Ovary (tissue), 9 donors: ENCODE measurements around the gene TOM1L2. TPM values are rescaled to one million over a fixed set of nuclear protein-coding genes. Genes with fewer than 3 reads are reported as not detected.

Experiments
- DNase-seq, 5 donors: peaks; one replicate each; pipeline ENCODE4 v3.0.0-alpha.2; 2019 to 2020
- H3K27ac ChIP-seq, 2 donors: fragments of 200-600 bp; one replicate each; pipeline versions ENCODE4 v1.5.1 to v1.8.0; 2019 to 2022
- H3K27me3 ChIP-seq: fragments of 200-600 bp; one replicate; pipeline ENCODE4 v1.8.0; 2022
- H3K36me3 ChIP-seq: fragments of 200-600 bp; sonication (generic); one replicate; pipeline ENCODE4 v1.5.1; 2019
- H3K4me1 ChIP-seq: one replicate; pipeline ENCODE4 v1.8.1; 2013; ENCODE audit warnings: mild to moderate bottlenecking, moderate library complexity; ENCODE audit not compliant: insufficient read depth
- H3K4me3 ChIP-seq: fragments of 200-600 bp; sonication (generic); one replicate; pipeline ENCODE4 v1.5.1; 2017
- H3K9me3 ChIP-seq, 2 donors: fragments of 200-600 bp in 1 of 2; sonication (generic) in 1 of 2; one replicate each; pipeline versions ENCODE4 v1.5.1 to v1.8.1; 2013 to 2019; ENCODE audit warnings: mild to moderate bottlenecking in 1 of 2, moderate library complexity in 1 of 2
- CTCF ChIP-seq, 3 donors: fragments of 450-650 bp in 2 of 3; fragments of 200-600 bp in 1 of 3; IDR thresholded peaks; one replicate each; pipeline versions ENCODE4 v1.5.1 to v1.8.0; 2016 to 2022; ENCODE audit warnings: antibody characterized with exemption in 3 of 3, mild to moderate bottlenecking in 1 of 3
- EP300 ChIP-seq: sonication (generic); formaldehyde crosslinking; IDR thresholded peaks from one replicate; pipeline ENCODE4 v1.6.1; 2017; ENCODE audit warnings: antibody characterized with exemption
- POLR2A ChIP-seq: fragments of 450-650 bp; IDR thresholded peaks from one replicate; pipeline ENCODE4 v1.6.1; 2017; ENCODE audit warnings: antibody characterized with exemption, mild to moderate bottlenecking, moderate library complexity
- WGBS, 3 donors: extraction: QIAGEN DNeasy Blood & Tissue Kit in 1 of 3; methylation state at CpG; one replicate each; pipeline versions ENCODE4 v1.1.5 to v1.1.7; 2013 to 2017; 5-methylcytosine and 5-hydroxymethylcytosine counted together
- intact Hi-C, 4 donors: fragments of 100-400 bp; cut with DNase I; formaldehyde crosslinking; loops; one replicate each; pipeline versions ENCODE4 v1.11.0 to v1.15.1; 2022 to 2023
- polyA plus RNA-seq, 2 donors: library from polyadenylated mRNA; stranded (reverse); fragments of 200-250 nt in 1 of 2; fragments of 350-450 nt in 1 of 2; fragmentation: Illumina TruSeq in 1 of 2; extraction: RNeasy Lipid Tissue Mini Kit (QIAGEN cat#74804) in 1 of 2; gene quantifications; one replicate each; pipeline ENCODE4 v1.2.3, GENCODE V29; 2013 to 2014
- total RNA-seq, 7 donors: library from RNA; depleted of rRNA in 2 of 7; stranded (reverse); fragments of >200 nt in 2 of 7; fragmentation: NEBNext Ultra II Directional in 3 of 7; extraction: Animal tissue kit (Norgen Biotek cat#: 25700) in 3 of 7; gene quantifications; one replicate each; pipeline versions ENCODE4 v1.1.0 to v1.2.4, GENCODE V29; 2016 to 2023
- donor health status: DM: no; HTN: no; CAD: no; lungs with moderate emphysema.
- donor health status: DM: no; HTN: no; CAD: no.
- donor health status: Bipolar disorder and iron deficiency.
- donor health status: DM: yes; HTN: yes; CAD: no.
- donor health status: DM: no; HTN: no; CAD: no.
- donor health status: DM: yes; HTN: yes; CAD: no.

TOM1L2 gene
- total and polyA plus RNA-seq, 9 donors: 25.6 to 62.5 (median 45.9) TPM

DNA sequence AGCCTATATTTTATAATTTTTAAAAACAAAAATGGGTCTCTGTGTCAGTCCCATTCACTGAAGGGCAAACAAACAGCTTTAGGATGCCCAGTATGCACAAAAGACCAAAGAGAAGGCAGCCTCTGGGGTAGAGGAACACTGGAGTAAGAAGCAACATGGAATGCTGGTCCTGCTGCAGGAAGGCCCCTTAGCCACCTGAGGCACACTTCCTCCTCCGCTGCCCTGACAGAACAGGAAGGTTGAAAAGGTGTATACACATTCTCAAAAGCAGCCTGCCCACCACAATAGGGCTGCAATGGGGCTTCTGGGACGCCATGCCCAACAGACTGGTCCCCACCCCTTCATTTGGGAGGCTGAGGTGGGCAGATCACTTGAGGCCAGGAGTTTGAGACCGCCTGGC, 19.5 kb downstream of the TOM1L2 start:
- DNase-seq: no peak
- no peak overlapping the region for H3K4me3 ChIP-seq
- peaks cover 3% of the 10 kb centered on the region for H3K4me1 ChIP-seq
- WGBS, 3 donors: 97 to 100% (median 97%) methylated on average over 3 of the region's 3 CpGs
- no peaks in the 10 kb centered on the region for H3K36me3 ChIP-seq
- TF ChIP-seq EP300: no peak
- TF ChIP-seq CTCF (IDR thresholded peaks at IDR 0.05): no peak
- TF ChIP-seq POLR2A: no peak
- H3K27ac ChIP-seq: no peak overlapping the region
- H3K9me3 ChIP-seq: no peaks in the 10 kb centered on the region
- H3K27me3 ChIP-seq: no peaks in the 10 kb centered on the region
- intact Hi-C loops: loop anchor here in 1 of 4 donors (10.0 kb wide), 1 partner anchor 568 kb away; no protein-coding TSS in a partner anchor

DNA sequence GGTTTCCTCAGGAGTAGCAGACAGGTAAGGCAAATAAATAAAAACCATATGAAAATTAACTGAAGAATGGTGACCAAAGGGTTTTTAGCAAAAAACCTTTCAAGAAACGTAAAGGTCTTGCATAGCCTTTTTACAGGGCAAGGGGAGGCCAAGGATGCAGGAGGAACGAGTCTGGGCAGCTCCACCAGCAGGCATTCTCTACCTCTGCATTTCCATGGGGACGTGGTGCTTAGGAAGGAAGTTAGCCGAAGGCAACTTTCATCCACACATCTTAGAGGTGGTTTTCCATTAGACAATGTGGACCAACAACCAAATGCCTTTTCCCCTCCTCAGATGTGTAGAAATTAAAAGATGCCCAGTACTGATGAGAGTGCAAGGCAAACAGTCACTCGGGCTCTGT, 20.7 kb downstream of the TOM1L2 start:
- Histone ChIP-seq H3K4me3 (no peak overlapping the region), H3K9me3 (no peaks in the 10 kb centered on the region), H3K36me3 (no peaks in the 10 kb centered on the region), H3K4me1 (peaks cover 1% of the 10 kb centered on the region), H3K27me3 (no peaks in the 10 kb centered on the region), H3K27ac (no peak overlapping the region)
- DNase-seq: no peak
- intact Hi-C loops: loop anchor here in 1 of 4 donors (10.0 kb wide), 1 partner anchor 567 kb away; no protein-coding TSS in a partner anchor
- WGBS, 3 donors: 83 to 88% (median 86%) methylated on average over 5 of the region's 5 CpGs
- no peak for TF ChIP-seq CTCF (IDR thresholded peaks at IDR 0.05)
- no peak for TF ChIP-seq EP300
- no peak for TF ChIP-seq POLR2A

DNA sequence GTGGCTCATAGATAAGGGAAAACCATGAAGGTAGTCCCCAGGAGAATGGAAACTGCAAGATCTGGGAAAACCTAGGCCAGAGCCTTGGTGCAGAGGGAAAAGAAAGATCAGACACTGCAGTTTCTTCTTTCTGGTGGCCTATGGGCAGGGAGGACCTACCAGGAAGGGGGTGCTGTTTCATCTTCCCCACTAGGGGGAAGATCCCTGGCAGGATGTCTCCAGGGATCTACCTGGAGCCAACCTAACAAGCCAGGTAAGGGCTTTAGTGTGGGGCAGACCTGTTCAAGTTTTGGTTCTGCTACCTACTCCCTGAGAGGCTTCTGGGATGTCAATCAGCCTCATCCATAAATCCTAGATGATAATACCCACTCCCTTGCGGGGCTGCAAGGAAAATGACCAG, 21.4 kb downstream of the TOM1L2 start:
- WGBS, 3 donors: 95 to 100% (median 97%) methylated on average over 1 of the region's 1 CpG
- Histone ChIP-seq H3K27me3 (no peaks in the 10 kb centered on the region), H3K4me1 (peaks cover 1% of the 10 kb centered on the region), H3K27ac (no peak overlapping the region), H3K4me3 (no peak overlapping the region), H3K36me3 (no peaks in the 10 kb centered on the region), H3K9me3 (no peaks in the 10 kb centered on the region)
- TF ChIP-seq EP300 (no peak), POLR2A (no peak), CTCF (IDR thresholded peaks at IDR 0.05) (no peak)
- intact Hi-C loops: loop anchor here in 1 of 4 donors (10.0 kb wide), 1 partner anchor 566 kb away; no protein-coding TSS in a partner anchor
- DNase-seq: no peak

- no peaks in the 10 kb centered on the region for H3K9me3 ChIP-seq
- WGBS, 3 donors: 96 to 98% (median 98%) methylated on average over 7 of the region's 7 CpGs
- peaks cover 1% of the 10 kb centered on the region for H3K4me1 ChIP-seq
- intact Hi-C loops: loop anchor here in 1 of 4 donors (10.0 kb wide), 1 partner anchor 566 kb away; no protein-coding TSS in a partner anchor
- TF ChIP-seq EP300 (no peak), CTCF (IDR thresholded peaks at IDR 0.05) (no peak), POLR2A (no peak)
- H3K4me3 ChIP-seq: no peak overlapping the region
- H3K27ac ChIP-seq: no peak overlapping the region
- H3K27me3 ChIP-seq: no peaks in the 10 kb centered on the region
- DNase-seq: no peak
- H3K36me3 ChIP-seq: no peaks in the 10 kb centered on the region
Measured at GRCh38 chr17:17950347-17950746, 21.9 kb downstream of the TOM1L2 start.
